ENCODE results near the gene HOTAIR.
A peak's percentile ranks its signal among the peaks of the same experiment; 100 is the strongest.

The HOTAIR gene

GRCh38 chr12:54011665-54012532, 37.1 kb upstream of the HOTAIR start:
- DNase-seq (ENCODE audit: low read depth in 2 of 2), result no peak

GRCh38 chr12:54010972-54011664, 36.4 kb upstream of the HOTAIR start:
- DNase-seq (ENCODE audit: low read depth in 2 of 2), result no peak

GRCh38 chr12:54010053-54010971, 35.6 kb upstream of the HOTAIR start:
- no peak for DNase-seq (ENCODE audit: low read depth in 2 of 2)

GRCh38 chr12:54009171-54010052, 34.7 kb upstream of the HOTAIR start:
- DNase-seq (ENCODE audit: low read depth in 2 of 2), result no peak

- DNase-seq (ENCODE audit: low read depth in 2 of 2), result no peak
These were observed 33.5 kb upstream of the HOTAIR start for GRCh38 chr12:54008260-54008552.

GRCh38 chr12:54007538-54008259, 32.9 kb upstream of the HOTAIR start:
- no peak for DNase-seq (ENCODE audit: low read depth in 2 of 2)

GRCh38 chr12:54006559-54007220, 31.9 kb upstream of the HOTAIR start:
- DNase-seq (ENCODE audit: low read depth in 2 of 2), result no peak

- peak; percentile 52 to 55 for DNase-seq (ENCODE audit: low read depth in 2 of 2)
These were observed 31.3 kb upstream of the HOTAIR start for GRCh38 chr12:54005853-54006558.

GRCh38 chr12:54005531-54005852, 30.7 kb upstream of the HOTAIR start:
- DNase-seq (ENCODE audit: low read depth in 2 of 2), result no peak

- DNase-seq (ENCODE audit: low read depth in 2 of 2), result no peak
These were observed 30.2 kb upstream of the HOTAIR start for GRCh38 chr12:54004841-54005530.

- DNase-seq (ENCODE audit: low read depth in 2 of 2), result no peak
These were observed 29.5 kb upstream of the HOTAIR start for GRCh38 chr12:54004063-54004840.

GRCh38 chr12:54003625-54004024, 28.9 kb upstream of the HOTAIR start:
- no peak for DNase-seq (ENCODE audit: low read depth in 2 of 2)

GRCh38 chr12:54002915-54003389, 28.2 kb upstream of the HOTAIR start:
- no peak for DNase-seq (ENCODE audit: low read depth in 2 of 2)

- DNase-seq (ENCODE audit: low read depth in 2 of 2), result no peak
These were observed 27.6 kb upstream of the HOTAIR start for GRCh38 chr12:54002278-54002914.

GRCh38 chr12:54001283-54002187, 26.8 kb upstream of the HOTAIR start:
- DNase-seq (ENCODE audit: low read depth in 2 of 2), result no peak

All from stimulated activated CD8-positive, alpha-beta memory T cell treated with anti-CD3 and anti-CD28 coated beads, Interleukin-15, amount 100 ng/mL, for 4 hours (primary cell).